ENCODE measurements around the gene GRIK2.

DNA sequence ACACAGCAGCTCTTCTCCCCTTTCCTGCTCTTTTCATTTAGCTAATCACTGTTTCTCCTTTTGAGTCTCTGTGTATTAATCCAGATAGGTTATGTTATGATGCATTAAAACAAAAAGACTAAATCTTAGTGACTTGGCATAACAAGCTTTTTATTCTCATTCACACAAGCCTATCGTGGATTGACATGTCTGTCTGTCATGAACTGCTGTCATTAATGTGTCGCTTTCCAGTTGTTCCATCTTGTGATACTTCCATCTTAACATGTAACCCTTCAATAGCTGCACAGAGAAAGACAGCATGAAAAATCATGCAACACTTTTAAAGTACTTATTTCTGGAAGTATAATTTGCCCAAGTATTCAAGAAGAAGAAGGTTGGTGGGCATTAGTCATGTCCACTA lies 128.7 kb downstream of the GRIK2 start:
- TF ChIP-seq POLR2AphosphoS5 (IDR thresholded peaks at IDR 0.05; ENCODE audit: low read depth, low read length), result no peak
- TF ChIP-seq, protein P1, sequence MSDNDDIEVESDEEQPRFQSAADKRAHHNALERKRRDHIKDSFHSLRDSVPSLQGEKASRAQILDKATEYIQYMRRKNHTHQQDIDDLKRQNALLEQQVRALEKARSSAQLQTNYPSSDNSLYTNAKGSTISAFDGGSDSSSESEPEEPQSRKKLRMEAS (IDR thresholded peaks at IDR 0.05; ENCODE audit: low read depth), result no peak
- TF ChIP-seq RFX5 (IDR thresholded peaks at IDR 0.05; ENCODE audit: low read length), result no peak
- TF ChIP-seq, protein P2, sequence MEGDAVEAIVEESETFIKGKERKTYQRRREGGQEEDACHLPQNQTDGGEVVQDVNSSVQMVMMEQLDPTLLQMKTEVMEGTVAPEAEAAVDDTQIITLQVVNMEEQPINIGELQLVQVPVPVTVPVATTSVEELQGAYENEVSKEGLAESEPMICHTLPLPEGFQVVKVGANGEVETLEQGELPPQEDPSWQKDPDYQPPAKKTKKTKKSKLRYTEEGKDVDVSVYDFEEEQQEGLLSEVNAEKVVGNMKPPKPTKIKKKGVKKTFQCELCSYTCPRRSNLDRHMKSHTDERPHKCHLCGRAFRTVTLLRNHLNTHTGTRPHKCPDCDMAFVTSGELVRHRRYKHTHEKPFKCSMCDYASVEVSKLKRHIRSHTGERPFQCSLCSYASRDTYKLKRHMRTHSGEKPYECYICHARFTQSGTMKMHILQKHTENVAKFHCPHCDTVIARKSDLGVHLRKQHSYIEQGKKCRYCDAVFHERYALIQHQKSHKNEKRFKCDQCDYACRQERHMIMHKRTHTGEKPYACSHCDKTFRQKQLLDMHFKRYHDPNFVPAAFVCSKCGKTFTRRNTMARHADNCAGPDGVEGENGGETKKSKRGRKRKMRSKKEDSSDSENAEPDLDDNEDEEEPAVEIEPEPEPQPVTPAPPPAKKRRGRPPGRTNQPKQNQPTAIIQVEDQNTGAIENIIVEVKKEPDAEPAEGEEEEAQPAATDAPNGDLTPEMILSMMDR (IDR thresholded peaks at IDR 0.05), result no peak
- no peak for TF ChIP-seq SMC3 (IDR thresholded peaks at IDR 0.05; ENCODE audit: low read depth, low read length)
- no peak for TF ChIP-seq FOXJ3 (CRISPR knock-in tag; IDR thresholded peaks at IDR 0.05)
- TF ChIP-seq, protein P3, sequence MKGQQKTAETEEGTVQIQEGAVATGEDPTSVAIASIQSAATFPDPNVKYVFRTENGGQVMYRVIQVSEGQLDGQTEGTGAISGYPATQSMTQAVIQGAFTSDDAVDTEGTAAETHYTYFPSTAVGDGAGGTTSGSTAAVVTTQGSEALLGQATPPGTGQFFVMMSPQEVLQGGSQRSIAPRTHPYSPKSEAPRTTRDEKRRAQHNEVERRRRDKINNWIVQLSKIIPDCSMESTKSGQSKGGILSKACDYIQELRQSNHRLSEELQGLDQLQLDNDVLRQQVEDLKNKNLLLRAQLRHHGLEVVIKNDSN (IDR thresholded peaks at IDR 0.05; ENCODE audit: borderline replicate concordance, low read depth), result no peak
- no peak for TF ChIP-seq RXRA (IDR thresholded peaks at IDR 0.05; ENCODE audit: borderline replicate concordance, low read depth)
- TF ChIP-seq EP300 (IDR thresholded peaks at IDR 0.05; ENCODE audit: borderline replicate concordance in 1 of 2, low read depth in 1 of 2, low read length in 1 of 2), result no peak
